Gastrocnemius medialis (tissue), 4 donors: ENCODE measurements around the gene TRIM5. TPM values are rescaled to one million over a fixed set of nuclear protein-coding genes. Genes with fewer than 3 reads are reported as not detected.
A peak's percentile ranks its signal among the peaks of the same experiment; 100 is the strongest.
"Not testable (repeated sequence)": the region's sequence is repeated elsewhere in the genome, so short reads cannot be mapped to it uniquely, and the experiment has no call there.

Experiments used
- ATAC-seq, 2 donors: fragments of 150-250 bp; one replicate each; pipeline ENCODE4 v1.9.1; 2016
- DNase-seq, 2 donors: peaks; one replicate each; pipeline ENCODE4 v3.0.0-alpha.2; 2019
- H3K27ac ChIP-seq, 4 donors: fragments of 200-600 bp; sonication (generic); 1 replicate in 1 of 4; 2 replicates in 3 of 4; pipeline ENCODE4 v1.5.1; 2016 to 2018; ENCODE audit warnings: mild to moderate bottlenecking in 2 of 4, moderate library complexity in 1 of 4
- H3K27me3 ChIP-seq, 3 donors: fragments of 200-600 bp; sonication (generic) in 2 of 3; 1 replicate in 1 of 3; 2 replicates in 2 of 3; pipeline versions ENCODE4 v1.5.1 to v1.6.0; 2016 to 2019; ENCODE audit warnings: mild to moderate bottlenecking in 1 of 3, moderate library complexity in 1 of 3
- H3K36me3 ChIP-seq, 2 donors: fragments of 200-600 bp; sonication (generic) in 1 of 2; one replicate each; pipeline ENCODE4 v1.5.1; 2017 to 2018
- H3K4me1 ChIP-seq, 2 donors: fragments of 200-600 bp; sonication (generic) in 1 of 2; one replicate each; pipeline ENCODE4 v1.5.1; 2016 to 2017; ENCODE audit warnings: mild to moderate bottlenecking in 2 of 2
- H3K4me3 ChIP-seq, 4 donors: fragments of 200-600 bp; sonication (generic) in 3 of 4; 1 replicate in 1 of 4; 2 replicates in 3 of 4; pipeline ENCODE4 v1.5.1; 2016 to 2019; ENCODE audit warnings: mild to moderate bottlenecking in 2 of 4
- H3K9me3 ChIP-seq, 3 donors: fragments of 200-600 bp; sonication (generic) in 2 of 3; 1 replicate in 1 of 3; 2 replicates in 2 of 3; pipeline ENCODE4 v1.5.1; 2016 to 2019
- POLR2A ChIP-seq, 2 donors: fragments of 450-650 bp; IDR thresholded peaks; one replicate each; pipeline ENCODE4 v1.6.1; 2017; ENCODE audit warnings: antibody characterized with exemption in 2 of 2, mild to moderate bottlenecking in 2 of 2, moderate library complexity in 2 of 2
- in situ Hi-C, 4 donors: fragments of 200-750 bp; cut with MboI; loops; one replicate each; pipeline versions ENCODE4 v1.15.0 to v1.8.0; 2017; ENCODE audit warnings: low sequenced_read_pairs in 4 of 4
- intact Hi-C: fragments of 100-400 bp; cut with DNase I; formaldehyde crosslinking; loops from one replicate; pipeline ENCODE4 v1.15.1; 2023; ENCODE audit warnings: low total_unique reads
- total RNA-seq, 4 donors: library from RNA; depleted of rRNA; stranded (reverse); fragments of >200 nt; gene quantifications; one replicate each; pipeline versions ENCODE4 v1.1.0 to v1.2.3, GENCODE V29; 2016
- TF ChIP-seq, protein P1 (sequence below), 5 experiments: fragments of 450-650 bp in 3 of 5; fragments of 200-600 bp in 2 of 5; sonication (generic) in 2 of 5; IDR thresholded peaks in 4 of 5; conservative IDR thresholded peaks in 1 of 5; 1 replicate in 4 of 5; 2 replicates in 1 of 5; pipeline ENCODE4 v1.5.1; 2016 to 2019; ENCODE audit warnings: antibody characterized with exemption in 5 of 5, mild to moderate bottlenecking in 3 of 5, moderate library complexity in 3 of 5

The TRIM5 gene
- total RNA-seq, 4 donors from 2014 or later, result 2.3 to 3.9 (median 2.6) TPM

DNA sequence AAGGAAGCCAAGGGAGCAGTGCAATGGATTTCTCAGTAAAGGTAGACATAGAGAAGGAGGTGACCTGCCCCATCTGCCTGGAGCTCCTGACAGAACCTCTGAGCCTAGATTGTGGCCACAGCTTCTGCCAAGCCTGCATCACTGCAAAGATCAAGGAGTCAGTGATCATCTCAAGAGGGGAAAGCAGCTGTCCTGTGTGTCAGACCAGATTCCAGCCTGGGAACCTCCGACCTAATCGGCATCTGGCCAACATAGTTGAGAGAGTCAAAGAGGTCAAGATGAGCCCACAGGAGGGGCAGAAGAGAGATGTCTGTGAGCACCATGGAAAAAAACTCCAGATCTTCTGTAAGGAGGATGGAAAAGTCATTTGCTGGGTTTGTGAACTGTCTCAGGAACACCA is 11.3 kb upstream of the TRIM5 start:
- in situ Hi-C loops, result no loop called here
- no peak for ATAC-seq
- no peaks in the 10 kb centered on the region for H3K4me1 ChIP-seq
- no peaks in the 10 kb centered on the region for H3K36me3 ChIP-seq
- intact Hi-C loops, result no loop called here
- H3K9me3 ChIP-seq, result no peaks in the 10 kb centered on the region
- DNase-seq, result no peak
- H3K27me3 ChIP-seq, result no peaks in the 10 kb centered on the region
- TF ChIP-seq, protein P1, sequence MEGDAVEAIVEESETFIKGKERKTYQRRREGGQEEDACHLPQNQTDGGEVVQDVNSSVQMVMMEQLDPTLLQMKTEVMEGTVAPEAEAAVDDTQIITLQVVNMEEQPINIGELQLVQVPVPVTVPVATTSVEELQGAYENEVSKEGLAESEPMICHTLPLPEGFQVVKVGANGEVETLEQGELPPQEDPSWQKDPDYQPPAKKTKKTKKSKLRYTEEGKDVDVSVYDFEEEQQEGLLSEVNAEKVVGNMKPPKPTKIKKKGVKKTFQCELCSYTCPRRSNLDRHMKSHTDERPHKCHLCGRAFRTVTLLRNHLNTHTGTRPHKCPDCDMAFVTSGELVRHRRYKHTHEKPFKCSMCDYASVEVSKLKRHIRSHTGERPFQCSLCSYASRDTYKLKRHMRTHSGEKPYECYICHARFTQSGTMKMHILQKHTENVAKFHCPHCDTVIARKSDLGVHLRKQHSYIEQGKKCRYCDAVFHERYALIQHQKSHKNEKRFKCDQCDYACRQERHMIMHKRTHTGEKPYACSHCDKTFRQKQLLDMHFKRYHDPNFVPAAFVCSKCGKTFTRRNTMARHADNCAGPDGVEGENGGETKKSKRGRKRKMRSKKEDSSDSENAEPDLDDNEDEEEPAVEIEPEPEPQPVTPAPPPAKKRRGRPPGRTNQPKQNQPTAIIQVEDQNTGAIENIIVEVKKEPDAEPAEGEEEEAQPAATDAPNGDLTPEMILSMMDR (IDR thresholded peaks at IDR 0.05 in 4 of 5, conservative IDR thresholded peaks at IDR 0.05 in 1 of 5), result no peak
- no peak for TF ChIP-seq POLR2A (IDR thresholded peaks at IDR 0.05)
- H3K27ac ChIP-seq, result no peak overlapping the region
- H3K4me3 ChIP-seq, result no peak overlapping the region

DNA sequence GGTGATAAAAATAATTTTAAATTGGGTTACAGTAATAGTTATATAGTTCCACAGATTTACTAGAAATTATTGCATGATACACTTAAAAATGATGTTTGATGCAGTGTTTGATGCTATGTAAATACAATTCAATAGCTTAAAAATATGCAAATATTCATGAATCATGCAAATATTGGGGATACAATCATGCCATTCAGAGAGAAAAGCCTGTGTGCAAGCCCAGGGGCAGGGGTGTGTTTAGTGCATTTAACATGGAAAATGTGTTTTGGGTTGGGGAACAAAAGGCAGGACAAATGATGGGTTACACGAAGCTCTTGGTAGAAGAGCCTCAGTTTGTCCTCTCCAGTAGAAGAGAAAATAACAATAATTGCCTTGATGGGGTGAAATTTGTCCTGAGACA is 10.7 kb upstream of the TRIM5 start:
- in situ Hi-C loops (no loop called here), intact Hi-C loops (no loop called here)
- H3K4me1 ChIP-seq, result no peaks in the 10 kb centered on the region
- no peak overlapping the region for H3K27ac ChIP-seq
- TF ChIP-seq, protein P1 (IDR thresholded peaks at IDR 0.05 in 4 of 5, conservative IDR thresholded peaks at IDR 0.05 in 1 of 5), result no peak
- no peak for TF ChIP-seq POLR2A (IDR thresholded peaks at IDR 0.05)
- no peak overlapping the region for H3K4me3 ChIP-seq
- no peaks in the 10 kb centered on the region for H3K9me3 ChIP-seq
- no peaks in the 10 kb centered on the region for H3K36me3 ChIP-seq
- DNase-seq (no peak), ATAC-seq (no peak)
- no peaks in the 10 kb centered on the region for H3K27me3 ChIP-seq

DNA sequence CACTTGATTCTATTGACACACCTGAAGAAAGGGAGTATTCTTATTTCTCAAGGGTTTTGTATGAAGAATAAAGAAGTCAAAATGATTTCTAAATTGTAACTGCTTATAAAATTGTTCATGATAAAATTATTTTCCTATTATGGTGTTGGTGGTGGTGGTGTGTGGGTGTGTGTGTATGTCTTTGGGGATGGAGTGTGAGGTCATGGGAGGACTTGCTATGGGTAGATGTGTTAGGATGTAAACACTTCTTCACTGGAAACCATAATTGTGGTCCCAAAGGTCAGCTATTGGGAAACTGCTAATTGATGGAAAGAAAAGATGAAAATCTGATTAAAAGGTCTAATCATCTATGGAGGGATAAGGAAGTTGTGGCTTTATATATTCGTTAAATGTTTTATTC is 9.8 kb upstream of the TRIM5 start:
- Histone ChIP-seq H3K27ac (no peak overlapping the region), H3K36me3 (no peaks in the 10 kb centered on the region), H3K27me3 (no peaks in the 10 kb centered on the region), H3K9me3 (no peaks in the 10 kb centered on the region), H3K4me1 (no peaks in the 10 kb centered on the region), H3K4me3 (no peak overlapping the region)
- intact Hi-C loops, result loop anchor here (5.0 kb wide), 1 partner anchor 113 kb away; the partner anchor contains the start of gene OR52N2
- ATAC-seq, result no peak
- in situ Hi-C loops, result no loop called here
- TF ChIP-seq, protein P1 (IDR thresholded peaks at IDR 0.05 in 4 of 5, conservative IDR thresholded peaks at IDR 0.05 in 1 of 5), result no peak
- no peak for TF ChIP-seq POLR2A (IDR thresholded peaks at IDR 0.05)
- no peak for DNase-seq

DNA sequence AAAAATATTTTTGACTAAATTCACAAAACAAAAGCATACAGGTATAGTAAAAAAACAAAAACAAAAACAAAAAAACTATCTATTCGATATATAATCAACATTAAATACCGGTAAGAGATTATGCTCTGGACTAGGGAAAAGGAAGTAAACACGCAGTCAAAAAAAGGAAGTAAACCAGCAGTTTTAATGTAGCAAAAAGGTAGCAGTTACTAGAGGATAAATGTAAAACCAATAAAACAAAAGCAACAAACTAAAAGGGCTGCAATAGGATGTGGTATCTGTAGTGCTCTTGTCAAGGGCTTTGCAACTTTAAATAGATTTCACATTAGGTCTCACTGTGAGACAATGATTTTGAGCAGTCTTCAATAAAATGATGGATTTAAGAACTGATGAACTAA is 7.1 kb upstream of the TRIM5 start:
- TF ChIP-seq, protein P1 (IDR thresholded peaks at IDR 0.05 in 4 of 5, conservative IDR thresholded peaks at IDR 0.05 in 1 of 5), result no peak
- TF ChIP-seq POLR2A (IDR thresholded peaks at IDR 0.05), result no peak
- in situ Hi-C loops, result no loop called here

DNA sequence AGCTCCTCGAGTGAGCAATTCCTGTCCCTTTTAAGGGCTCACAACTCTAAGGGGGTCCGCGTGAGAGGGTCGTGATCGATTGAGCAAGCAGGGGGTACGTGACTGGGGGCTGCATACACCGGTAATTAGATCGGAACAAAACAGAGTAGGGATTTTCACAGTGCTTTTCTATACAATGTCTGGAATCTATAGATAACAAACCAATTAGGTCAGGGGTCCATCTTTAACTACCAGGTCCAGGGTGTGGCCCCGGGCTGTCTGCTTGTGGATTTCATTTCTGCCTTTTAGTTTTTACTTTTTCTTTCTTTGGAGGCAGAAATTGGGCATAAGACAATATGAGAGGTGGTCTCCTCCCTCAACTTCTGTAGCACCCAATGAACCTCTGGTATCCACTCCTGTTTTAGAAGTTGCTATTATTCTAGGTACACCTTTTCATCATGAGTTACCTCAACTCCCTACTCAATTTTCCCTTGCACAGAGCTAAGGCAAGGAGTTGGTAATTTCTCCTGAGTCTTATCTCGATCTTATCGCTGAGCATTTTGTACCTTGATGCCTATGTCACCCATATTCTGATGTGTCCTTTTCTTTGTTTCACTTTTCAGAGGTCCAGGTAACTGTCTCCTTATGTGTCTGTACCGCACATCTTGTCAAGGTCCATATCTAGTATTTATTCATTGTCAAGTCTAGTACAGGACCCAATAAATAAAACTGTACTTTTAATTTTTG is 6.5 kb upstream of the TRIM5 start:
- DNase-seq, H3K9me3 ChIP-seq, ATAC-seq, in situ Hi-C loops, H3K4me1 ChIP-seq, H3K27me3 ChIP-seq, H3K36me3 ChIP-seq: not testable (repeated sequence)
- intact Hi-C loops, result loop anchor here (5.0 kb wide), 1 partner anchor 116 kb away; the partner anchor contains the start of gene OR52N2
- Histone ChIP-seq H3K27ac (peak overlapping the region; percentile 63 to 84 (median 72)), H3K4me3 (peak overlapping the region; percentile 39 to 53 (median 48))

More for the DNA sequence above, 7.1 kb upstream of the TRIM5 start:
- Histone ChIP-seq H3K4me1 (peaks cover 0 to 10% of the 10 kb centered on the region in 2 donors), H3K4me3 (peak overlapping the region; percentile 39 to 53 (median 48)), H3K27me3 (no peaks in the 10 kb centered on the region), H3K27ac (peak overlapping the region in 3 of 4 donors; percentile 39 to 73 (median 72)), H3K36me3 (no peaks in the 10 kb centered on the region), H3K9me3 (no peaks in the 10 kb centered on the region)
- intact Hi-C loops, result loop anchor here (5.0 kb wide), 1 partner anchor 115 kb away; the partner anchor contains the start of gene OR52N2
- ATAC-seq, result no peak
- DNase-seq, result no peak
